ENCODE measurements around the gene COMMD1.

The COMMD1 gene

DNA sequence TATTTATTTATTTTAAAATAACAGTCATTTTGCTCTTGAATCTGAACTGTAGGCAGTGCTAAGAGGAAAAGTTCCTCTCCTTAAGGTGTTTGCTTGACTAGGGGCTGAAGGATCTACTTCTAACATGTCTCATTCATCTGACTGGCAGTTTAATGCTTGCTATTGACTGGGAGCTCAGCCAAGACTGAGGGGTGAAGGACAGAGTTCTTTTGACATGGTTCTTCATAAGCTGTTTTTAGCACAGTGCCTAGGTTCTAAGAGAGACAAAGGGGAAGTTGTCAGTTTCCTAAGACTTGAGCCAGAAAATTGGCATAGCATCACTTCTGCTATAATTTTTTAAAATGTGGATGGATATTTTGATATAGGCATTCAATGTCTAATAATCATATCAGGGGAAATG is 73.0 kb downstream of the COMMD1 start:
- no peak overlapping the region for H3K4me2 ChIP-seq (ENCODE audit: low read depth, low read length)
- peaks cover 6% of the 10 kb centered on the region; the same call in 1 of the 2 replicates for H3K79me2 ChIP-seq (ENCODE audit: low read length)
- H3K9me2 ChIP-seq (replicated peaks; ENCODE audit: insufficient read depth, low read length): no peaks in the 10 kb centered on the region
- H3K9me3 ChIP-seq (replicated peaks; ENCODE audit: insufficient read depth, low read length): 0 out of 2 replicates have a peak, but pooled peaks cover 5% of the 10 kb centered on the region
- no peak overlapping the region for H2AFZ ChIP-seq (ENCODE audit: low read length)
- TF ChIP-seq, protein P1, sequence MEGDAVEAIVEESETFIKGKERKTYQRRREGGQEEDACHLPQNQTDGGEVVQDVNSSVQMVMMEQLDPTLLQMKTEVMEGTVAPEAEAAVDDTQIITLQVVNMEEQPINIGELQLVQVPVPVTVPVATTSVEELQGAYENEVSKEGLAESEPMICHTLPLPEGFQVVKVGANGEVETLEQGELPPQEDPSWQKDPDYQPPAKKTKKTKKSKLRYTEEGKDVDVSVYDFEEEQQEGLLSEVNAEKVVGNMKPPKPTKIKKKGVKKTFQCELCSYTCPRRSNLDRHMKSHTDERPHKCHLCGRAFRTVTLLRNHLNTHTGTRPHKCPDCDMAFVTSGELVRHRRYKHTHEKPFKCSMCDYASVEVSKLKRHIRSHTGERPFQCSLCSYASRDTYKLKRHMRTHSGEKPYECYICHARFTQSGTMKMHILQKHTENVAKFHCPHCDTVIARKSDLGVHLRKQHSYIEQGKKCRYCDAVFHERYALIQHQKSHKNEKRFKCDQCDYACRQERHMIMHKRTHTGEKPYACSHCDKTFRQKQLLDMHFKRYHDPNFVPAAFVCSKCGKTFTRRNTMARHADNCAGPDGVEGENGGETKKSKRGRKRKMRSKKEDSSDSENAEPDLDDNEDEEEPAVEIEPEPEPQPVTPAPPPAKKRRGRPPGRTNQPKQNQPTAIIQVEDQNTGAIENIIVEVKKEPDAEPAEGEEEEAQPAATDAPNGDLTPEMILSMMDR (IDR thresholded peaks at IDR 0.05; ENCODE audit: low read length): no peak
- no peak for TF ChIP-seq EZH2 (optimal IDR thresholded peaks at IDR 0.05; ENCODE audit: low read depth, low read length)
- H3K36me3 ChIP-seq (replicated peaks; ENCODE audit: insufficient read depth, low read length): no peaks in the 10 kb centered on the region
- H3K27me3 ChIP-seq (replicated peaks; ENCODE audit: insufficient read depth, low read length): no peaks in the 10 kb centered on the region
- H3K4me1 ChIP-seq (ENCODE audit: low read length): no peaks in the 10 kb centered on the region
- H4K20me1 ChIP-seq (ENCODE audit: insufficient read depth, low read length): no peaks in the 10 kb centered on the region
- DNase-seq: no peak
- H3F3A ChIP-seq (ENCODE audit: insufficient read depth, low read length): no peaks in the 10 kb centered on the region
- H3K27ac ChIP-seq (ENCODE audit: low read length): no peak overlapping the region
- H3K9ac ChIP-seq (ENCODE audit: low read length): no peak overlapping the region
- no peak overlapping the region for H3K4me3 ChIP-seq (ENCODE audit: low read length)

DNA sequence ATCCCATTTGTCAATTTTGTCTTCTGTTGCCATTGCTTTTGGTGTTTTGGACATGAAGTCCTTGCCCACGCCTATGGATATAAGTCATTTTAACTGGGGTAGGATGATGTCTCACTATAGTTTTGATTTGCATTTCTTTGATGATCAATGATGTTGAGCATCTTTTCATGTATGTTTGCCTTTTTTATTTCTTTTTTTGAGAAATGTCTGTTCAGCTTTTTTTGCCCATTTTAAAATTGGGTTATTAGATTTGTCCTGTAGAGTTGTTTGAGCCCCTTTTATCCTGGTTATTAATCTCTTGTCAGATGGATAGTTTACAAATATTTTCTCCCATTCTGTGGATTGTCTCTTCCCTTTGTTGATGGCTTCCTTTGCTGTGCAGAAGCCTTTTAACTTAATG is 75.3 kb downstream of the COMMD1 start:
- H3K27me3 ChIP-seq (replicated peaks; ENCODE audit: insufficient read depth, low read length): no peaks in the 10 kb centered on the region
- no peak overlapping the region for H3K27ac ChIP-seq (ENCODE audit: low read length)
- H3K9ac ChIP-seq (ENCODE audit: low read length): no peak overlapping the region
- H3K79me2 ChIP-seq (ENCODE audit: low read length): peaks cover 6% of the 10 kb centered on the region; the same call in 1 of the 2 replicates
- no peaks in the 10 kb centered on the region for H3K9me2 ChIP-seq (replicated peaks; ENCODE audit: insufficient read depth, low read length)
- H3K9me3 ChIP-seq (replicated peaks; ENCODE audit: insufficient read depth, low read length): 0 out of 2 replicates have a peak, but pooled peaks cover 5% of the 10 kb centered on the region
- H3K4me2 ChIP-seq (ENCODE audit: low read depth, low read length): no peak overlapping the region
- TF ChIP-seq, protein P1 (IDR thresholded peaks at IDR 0.05; ENCODE audit: low read length): no peak
- TF ChIP-seq EZH2 (optimal IDR thresholded peaks at IDR 0.05; ENCODE audit: low read depth, low read length) (no peak), EZH2phosphoT487 (IDR thresholded peaks at IDR 0.05; ENCODE audit: low read length) (no peak)
- H3K4me3 ChIP-seq (ENCODE audit: low read length): no peak overlapping the region
- H3K36me3 ChIP-seq (replicated peaks; ENCODE audit: insufficient read depth, low read length): no peaks in the 10 kb centered on the region
- no peaks in the 10 kb centered on the region for H4K20me1 ChIP-seq (ENCODE audit: insufficient read depth, low read length)
- no peak overlapping the region for H2AFZ ChIP-seq (ENCODE audit: low read length)
- no peaks in the 10 kb centered on the region for H3K4me1 ChIP-seq (ENCODE audit: low read length)
- no peak for DNase-seq
- H3F3A ChIP-seq (ENCODE audit: insufficient read depth, low read length): no peaks in the 10 kb centered on the region

DNA sequence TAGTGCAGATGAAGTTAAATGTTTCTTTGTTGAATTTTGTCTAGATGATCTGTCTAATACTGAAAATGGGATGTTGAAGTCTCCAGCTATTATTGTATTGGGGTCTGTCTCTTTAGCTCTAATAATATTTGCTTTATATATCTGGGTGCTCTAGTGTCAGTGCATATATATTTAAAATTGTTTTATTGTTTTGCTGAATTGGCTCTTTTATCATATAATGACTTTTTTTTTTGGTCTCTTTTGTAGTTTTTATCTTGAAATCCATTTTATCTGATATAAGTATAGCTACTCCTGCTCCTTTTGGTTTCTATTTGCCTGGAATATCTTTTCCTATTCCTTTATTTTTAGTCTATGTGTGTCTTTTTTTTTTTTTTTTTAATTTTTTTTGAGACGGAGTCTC is 79.2 kb downstream of the COMMD1 start:
- Histone ChIP-seq H2AFZ (ENCODE audit: low read length) (no peak overlapping the region), H3K9ac (ENCODE audit: low read length) (no peak overlapping the region)
- no peak for DNase-seq

More for the DNA sequence above, 79.2 kb downstream of the COMMD1 start:
- Histone ChIP-seq H4K20me1 (ENCODE audit: insufficient read depth, low read length) (no peaks in the 10 kb centered on the region), H3K4me2 (ENCODE audit: low read depth, low read length) (no peak overlapping the region), H3K9me3 (replicated peaks; ENCODE audit: insufficient read depth, low read length) (0 out of 2 replicates have a peak, but pooled peaks cover 5% of the 10 kb centered on the region), H3K36me3 (replicated peaks; ENCODE audit: insufficient read depth, low read length) (no peaks in the 10 kb centered on the region), H3K9me2 (replicated peaks; ENCODE audit: insufficient read depth, low read length) (no peaks in the 10 kb centered on the region), H3K4me1 (ENCODE audit: low read length) (no peaks in the 10 kb centered on the region), H3K27me3 (replicated peaks; ENCODE audit: insufficient read depth, low read length) (no peaks in the 10 kb centered on the region), H3K79me2 (ENCODE audit: low read length) (peaks cover 6% of the 10 kb centered on the region; the same call in 1 of the 2 replicates), H3K27ac (ENCODE audit: low read length) (no peak overlapping the region), H3K4me3 (ENCODE audit: low read length) (no peak overlapping the region), H3F3A (ENCODE audit: insufficient read depth, low read length) (no peaks in the 10 kb centered on the region)
- no peak for TF ChIP-seq EZH2 (optimal IDR thresholded peaks at IDR 0.05; ENCODE audit: low read depth, low read length)
- TF ChIP-seq, protein P1 (IDR thresholded peaks at IDR 0.05; ENCODE audit: low read length): no peak
- no peak for TF ChIP-seq EZH2phosphoT487 (IDR thresholded peaks at IDR 0.05; ENCODE audit: low read length)
